H1 (cell line): Measurements from ENCODE around the gene OR6N2.

Experiments used
- CREB1 ChIP-seq: IDR thresholded peaks from 2 replicates; pipeline ENCODE4 v1.6.1; 2012; ENCODE audit warnings: inconsistent platforms
- FOSL1 ChIP-seq: IDR thresholded peaks from 2 replicates; pipeline ENCODE4 v1.6.1; 2011; ENCODE audit warnings: mild to moderate bottlenecking, low read depth, low read length, moderate library complexity; ENCODE audit not compliant: insufficient read depth
- JUND ChIP-seq: IDR thresholded peaks from 2 replicates; pipeline ENCODE4 v1.6.1; 2011; ENCODE audit warnings: mild to moderate bottlenecking, improper control_type of control experiment, low read length
- MAFK ChIP-seq: IDR thresholded peaks from 2 replicates; pipeline ENCODE4 v1.6.1; 2012; ENCODE audit warnings: low read depth, mild to moderate bottlenecking, improper control_type of control experiment, low read length
- NRF1 ChIP-seq: IDR thresholded peaks from 2 replicates; pipeline ENCODE4 v1.6.1; 2011; ENCODE audit warnings: mild to moderate bottlenecking, low read depth, low read length, improper control_type of control experiment
- SAP30 ChIP-seq: fragments of 300-600 bp; sonication (generic); IDR thresholded peaks from 2 replicates; pipeline ENCODE4 v1.7.1; 2012; ENCODE audit warnings: low read length, moderate library complexity, mild to moderate bottlenecking, inconsistent platforms; ENCODE audit not compliant: insufficient read depth, insufficient replicate concordance
- SUZ12 ChIP-seq: fragments of 200-600 bp; sonication (generic); IDR thresholded peaks from 2 replicates; pipeline ENCODE4 v1.6.1; 2012; ENCODE audit warnings: mild to moderate bottlenecking, inconsistent platforms, low read length, moderate library complexity, mixed read lengths
- TEAD4 ChIP-seq: IDR thresholded peaks from 2 replicates; pipeline ENCODE4 v1.6.1; 2012; ENCODE audit warnings: low read depth, low read length, inconsistent platforms, mixed read lengths
- ZNF274 ChIP-seq: IDR thresholded peaks from 2 replicates; pipeline ENCODE4 v1.7.0; 2012; ENCODE audit warnings: low read length, borderline replicate concordance; ENCODE audit errors: extremely low read depth
- TF ChIP-seq, protein P1 (sequence below), 3 experiments: IDR thresholded peaks; 1 replicate in 2 of 3; 2 replicates in 1 of 3; pipeline versions ENCODE4 v1.5.1 to v1.6.1; 2011; ENCODE audit warnings: low read length in 3 of 3, mild to moderate bottlenecking in 3 of 3, inconsistent platforms in 2 of 3, low read depth in 1 of 3, moderate library complexity in 1 of 3; ENCODE audit not compliant: insufficient read depth in 1 of 3; ENCODE audit errors: control extremely low read depth in 1 of 3
- TF ChIP-seq, protein P2 (sequence below): IDR thresholded peaks from 2 replicates; pipeline ENCODE4 v1.6.1; 2012; ENCODE audit warnings: inconsistent platforms

DNA sequence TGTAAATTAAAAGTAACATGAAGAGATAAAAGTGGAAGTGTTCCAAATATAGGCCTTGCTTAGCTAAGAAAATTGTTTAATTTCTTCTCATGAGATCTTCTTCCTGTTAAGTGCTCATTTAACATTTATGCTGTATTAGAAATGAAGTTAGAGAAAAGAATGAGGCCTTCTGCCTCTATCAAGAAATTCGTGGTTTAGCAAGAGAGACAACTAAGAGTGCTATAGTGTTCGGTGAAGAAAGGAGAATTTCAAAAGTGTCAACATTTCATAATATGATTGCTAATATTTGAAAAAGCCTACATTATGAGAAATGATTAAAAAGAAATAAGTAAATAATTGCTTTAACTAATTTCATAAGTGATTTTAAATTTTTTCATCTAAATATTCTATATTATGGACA is 31.3 kb upstream of the OR6N2 start:
- TF ChIP-seq TEAD4 (no peak), SAP30 (no peak), CREB1 (no peak), ZNF274 (no peak), JUND (no peak), MAFK (no peak), NRF1 (no peak), SUZ12 (no peak), FOSL1 (no peak)
- TF ChIP-seq, protein P1, sequence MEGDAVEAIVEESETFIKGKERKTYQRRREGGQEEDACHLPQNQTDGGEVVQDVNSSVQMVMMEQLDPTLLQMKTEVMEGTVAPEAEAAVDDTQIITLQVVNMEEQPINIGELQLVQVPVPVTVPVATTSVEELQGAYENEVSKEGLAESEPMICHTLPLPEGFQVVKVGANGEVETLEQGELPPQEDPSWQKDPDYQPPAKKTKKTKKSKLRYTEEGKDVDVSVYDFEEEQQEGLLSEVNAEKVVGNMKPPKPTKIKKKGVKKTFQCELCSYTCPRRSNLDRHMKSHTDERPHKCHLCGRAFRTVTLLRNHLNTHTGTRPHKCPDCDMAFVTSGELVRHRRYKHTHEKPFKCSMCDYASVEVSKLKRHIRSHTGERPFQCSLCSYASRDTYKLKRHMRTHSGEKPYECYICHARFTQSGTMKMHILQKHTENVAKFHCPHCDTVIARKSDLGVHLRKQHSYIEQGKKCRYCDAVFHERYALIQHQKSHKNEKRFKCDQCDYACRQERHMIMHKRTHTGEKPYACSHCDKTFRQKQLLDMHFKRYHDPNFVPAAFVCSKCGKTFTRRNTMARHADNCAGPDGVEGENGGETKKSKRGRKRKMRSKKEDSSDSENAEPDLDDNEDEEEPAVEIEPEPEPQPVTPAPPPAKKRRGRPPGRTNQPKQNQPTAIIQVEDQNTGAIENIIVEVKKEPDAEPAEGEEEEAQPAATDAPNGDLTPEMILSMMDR (IDR thresholded peaks at IDR 0.05; ENCODE audit: control extremely low read depth in 1 of 3, insufficient read depth in 1 of 3, low read depth in 1 of 3, low read length in 3 of 3): no peak
- TF ChIP-seq, protein P2, sequence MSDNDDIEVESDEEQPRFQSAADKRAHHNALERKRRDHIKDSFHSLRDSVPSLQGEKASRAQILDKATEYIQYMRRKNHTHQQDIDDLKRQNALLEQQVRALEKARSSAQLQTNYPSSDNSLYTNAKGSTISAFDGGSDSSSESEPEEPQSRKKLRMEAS: no peak
